IMR-90 (cell line): ENCODE data around the gene ADAT1. TPM values are rescaled to one million over a fixed set of nuclear protein-coding genes. Genes with fewer than 3 reads are reported as not detected.

Experiments
- ATAC-seq: fragments of 200-7000 bp; cut with Tn5 transposase; 2 replicates; pipeline ENCODE4 v1.9.1; 2020; ENCODE audit warnings: low read depth, mild to moderate bottlenecking, moderate library complexity
- BruUV-seq: library from RNA; stranded (reverse); fragments of 400-500 nt; replicated peaks from 2 replicates; lab custom pipeline; 2021; lab: Mats Ljungman, UMichigan
- CTCF ChIA-PET: fragments of 300-600 bp; formaldehyde crosslinking; extraction: SDS; loops from one replicate; lab custom pipeline; 2021; ENCODE audit warnings: antibody characterized with exemption; lab: Yijun Ruan, JAX
- POLR2A ChIA-PET: fragments of 300-600 bp; sonication (Branson Sonifier 250); formaldehyde crosslinking; loops from one replicate; lab custom pipeline; 2022; ENCODE audit warnings: antibody characterized with exemption; ENCODE audit not compliant: unreplicated experiment; lab: Charles Lee
- DNase-seq: peaks from one replicate; pipeline ENCODE4 v3.0.0; 2013
- H2AFZ ChIP-seq: replicated peaks from 2 replicates; pipeline ENCODE3; 2013; ENCODE audit warnings: low read length, mild to moderate bottlenecking; ENCODE audit not compliant: poor library complexity
- H2AK5ac ChIP-seq: 2 replicates; pipeline ENCODE4 v1.6.1; 2013; ENCODE audit warnings: low read depth, low read length, inconsistent platforms
- H2AK9ac ChIP-seq: replicated peaks from 2 replicates; pipeline ENCODE3; 2013; ENCODE audit warnings: mild to moderate bottlenecking, low read depth, low read length, moderate library complexity; ENCODE audit not compliant: poor library complexity
- H2BK120ac ChIP-seq: 2 replicates; pipeline ENCODE4 v1.6.1; 2013; ENCODE audit warnings: low read depth, low read length, inconsistent platforms
- H2BK15ac ChIP-seq: 3 replicates; pipeline ENCODE4 v1.6.1; 2013; ENCODE audit warnings: low read depth, low read length, inconsistent platforms
- H2BK20ac ChIP-seq: 2 replicates; pipeline ENCODE4 v1.6.1; 2013; ENCODE audit warnings: low read depth, mild to moderate bottlenecking, inconsistent platforms, low read length, moderate library complexity
- H2BK5ac ChIP-seq: 2 replicates; pipeline ENCODE4 v1.6.1; 2013; ENCODE audit warnings: mild to moderate bottlenecking, low read depth, low read length, inconsistent platforms; ENCODE audit not compliant: poor library complexity, severe bottlenecking
- H3K14ac ChIP-seq: replicated peaks from 2 replicates; pipeline ENCODE4 v1.6.1; 2013; ENCODE audit warnings: low read depth, low read length, inconsistent platforms
- H3K18ac ChIP-seq: 2 replicates; pipeline ENCODE4 v1.6.1; 2013; ENCODE audit warnings: low read depth, low read length, control low read depth
- H3K23ac ChIP-seq: 2 replicates; pipeline ENCODE4 v1.6.1; 2013; ENCODE audit warnings: low read depth, low read length, inconsistent platforms
- H3K27ac ChIP-seq: 2 replicates; pipeline ENCODE4 v1.5.1; 2013; ENCODE audit warnings: mild to moderate bottlenecking, control low read depth, low read length; ENCODE audit not compliant: insufficient read depth
- H3K27me3 ChIP-seq: 2 replicates; pipeline ENCODE4 v1.6.1; 2013; ENCODE audit warnings: low read length; ENCODE audit not compliant: control insufficient read depth, insufficient read depth
- H3K36me3 ChIP-seq: 2 replicates; pipeline ENCODE4 v1.6.1; 2013; ENCODE audit warnings: low read length, mixed read lengths; ENCODE audit not compliant: control insufficient read depth, insufficient read depth
- H3K4ac ChIP-seq: 2 replicates; pipeline ENCODE4 v1.6.1; 2013; ENCODE audit warnings: low read depth, low read length, inconsistent platforms
- H3K4me1 ChIP-seq: 2 replicates; pipeline ENCODE4 v1.6.1; 2013; ENCODE audit warnings: low read length, mixed read lengths; ENCODE audit not compliant: control insufficient read depth, insufficient read depth
- H3K4me2 ChIP-seq: 2 replicates; pipeline ENCODE4 v1.6.1; 2013; ENCODE audit warnings: low read depth, mild to moderate bottlenecking, control low read depth, low read length, moderate library complexity
- H3K4me3 ChIP-seq: 2 replicates; pipeline ENCODE4 v1.5.1; 2013; ENCODE audit warnings: low read depth, mild to moderate bottlenecking, control low read depth, low read length, moderate library complexity; ENCODE audit not compliant: insufficient read depth
- H3K56ac ChIP-seq: 2 replicates; pipeline ENCODE4 v1.6.1; 2013; ENCODE audit warnings: low read length, inconsistent platforms; ENCODE audit not compliant: insufficient read depth; ENCODE audit errors: extremely low read depth
- H3K79me1 ChIP-seq, 2 experiments: 2 replicates each; pipeline ENCODE4 v1.6.1; 2013; ENCODE audit warnings: low read length in 2 of 2, inconsistent platforms in 1 of 2, low read depth in 1 of 2
- H3K9ac ChIP-seq: 2 replicates; pipeline ENCODE4 v1.6.1; 2013; ENCODE audit warnings: low read depth, low read length, control low read depth
- H3K9me1 ChIP-seq: 2 replicates; pipeline ENCODE4 v1.6.1; 2013; ENCODE audit warnings: low read length, inconsistent platforms; ENCODE audit not compliant: insufficient read depth
- H3K9me3 ChIP-seq: 2 replicates; pipeline ENCODE4 v1.6.1; 2013; ENCODE audit warnings: low read length; ENCODE audit not compliant: control insufficient read depth, insufficient read depth
- H4K20me1 ChIP-seq: 2 replicates; pipeline ENCODE4 v1.6.1; 2013; ENCODE audit warnings: low read length, inconsistent platforms; ENCODE audit not compliant: insufficient read depth
- H4K5ac ChIP-seq: 2 replicates; pipeline ENCODE4 v1.6.1; 2013; ENCODE audit warnings: mild to moderate bottlenecking, low read depth, low read length, control low read depth
- H4K8ac ChIP-seq, 2 experiments: 2 replicates each; pipeline ENCODE4 v1.6.1; 2013; ENCODE audit warnings: low read depth in 2 of 2, low read length in 2 of 2, control low read depth in 1 of 2, inconsistent platforms in 1 of 2
- H4K91ac ChIP-seq: 2 replicates; pipeline ENCODE4 v1.6.1; 2013; ENCODE audit warnings: low read depth, low read length, inconsistent platforms; ENCODE audit not compliant: insufficient read depth
- BHLHE40 ChIP-seq: fragments of 150-350 bp; IDR thresholded peaks from 2 replicates; pipeline ENCODE4 v1.6.1; 2016; ENCODE audit warnings: mild to moderate bottlenecking, low read depth, low read length
- CHD1 ChIP-seq: IDR thresholded peaks from 2 replicates; pipeline ENCODE4 v1.6.1; 2012; ENCODE audit warnings: low read depth, low read length, improper control_type of control experiment
- CTCF ChIP-seq: conservative IDR thresholded peaks from 2 replicates; pipeline ENCODE4 v1.5.1; 2012; ENCODE audit warnings: mild to moderate bottlenecking, low read depth, low read length, improper control_type of control experiment
- MAFK ChIP-seq: IDR thresholded peaks from 2 replicates; pipeline ENCODE4 v1.6.1; 2012; ENCODE audit warnings: low read depth, low read length, improper control_type of control experiment
- NFE2L2 ChIP-seq: fragments of 150-350 bp; IDR thresholded peaks from 2 replicates; pipeline ENCODE4 v1.6.1; 2016; ENCODE audit warnings: low read depth, mild to moderate bottlenecking, low read length
- RFX5 ChIP-seq: IDR thresholded peaks from 2 replicates; pipeline ENCODE4 v1.8.0; 2012; ENCODE audit warnings: low read depth, mild to moderate bottlenecking, low read length, moderate library complexity
- WGBS, 2 experiments: methylation state at CpG; one replicate each; pipeline versions ENCODE4 v1.1.5 to v1.1.7; 2013; ENCODE audit warnings: missing lambda C conversion rate in 2 of 2; ENCODE audit not compliant: insufficient read length in 1 of 2; ENCODE audit errors: extremely low coverage in 2 of 2; 5-methylcytosine and 5-hydroxymethylcytosine counted together
- dilution Hi-C: fragments of 300-500 bp; cut with HindIII; formaldehyde crosslinking; loops from one replicate; pipeline ENCODE4 v1.14.3; 2018; ENCODE audit warnings: low sequenced_read_pairs; ENCODE audit not compliant: unreplicated experiment
- in situ Hi-C: fragments of 300-500 bp; cut with MboI; formaldehyde crosslinking; loops from 3 replicates; pipeline ENCODE4 v1.14.3; 2019; ENCODE audit warnings: low sequenced_read_pairs, inconsistent platforms, mixed read lengths
- intact Hi-C: fragments of 100-400 bp; cut with micrococcal nuclease; formaldehyde crosslinking; loops from 2 replicates; pipeline ENCODE4 v1.10.0; 2022
- polyA plus RNA-seq, 3 experiments: library from polyadenylated mRNA; depleted of rRNA; stranded (reverse); fragments of >200 nt; gene quantifications; 2 replicates each; pipeline ENCODE4 v1.2.3, GENCODE V29; 2012; ENCODE audit warnings: low replicate concordance in 1 of 3
- total RNA-seq: library from RNA; depleted of rRNA; stranded (reverse); fragments of >200 nt; gene quantifications from 2 replicates; pipeline ENCODE4 v1.2.3, GENCODE V29; 2012

The ADAT1 gene
- total and polyA plus RNA-seq, 2 of the 4 experiments (the other 2 are of a cell fraction): 22.7 to 52.9 TPM

GRCh38 chr16:75558846-75559401 lies 64.2 kb downstream of the ADAT1 start:
- Histone ChIP-seq H2AFZ (no peak overlapping the region), H2BK120ac (no peak overlapping the region), H2BK15ac (no peak overlapping the region), H3K14ac (no peak overlapping the region), H4K20me1 (no peaks in the 10 kb centered on the region), H4K5ac (no peak overlapping the region), H2AK9ac (no peak overlapping the region), H3K56ac (no peak overlapping the region), H4K91ac (no peak overlapping the region), H3K79me1 (0 out of 4 replicates have a peak, but pooled peaks cover 0 to 2% of the 10 kb centered on the region in 2 experiments), H3K4me2 (no peak overlapping the region), H4K8ac (no peak overlapping the region), H3K18ac (no peak overlapping the region), H3K9ac (no peak overlapping the region), H3K9me1 (peaks cover 8% of the 10 kb centered on the region), H3K4me1 (peaks cover 5% of the 10 kb centered on the region; the same call in 1 of the 2 replicates), H2AK5ac (no peak overlapping the region), H3K9me3 (no peaks in the 10 kb centered on the region), H2BK20ac (no peak overlapping the region), H3K23ac (no peak overlapping the region), H3K36me3 (no peaks in the 10 kb centered on the region), H3K27ac (no peak overlapping the region), H3K4me3 (no peak overlapping the region), H2BK5ac (no peak overlapping the region), H3K4ac (no peak overlapping the region), H3K27me3 (peaks cover 8% of the 10 kb centered on the region)
- no peak for DNase-seq
- ChIA-PET POLR2A (no interaction called here), CTCF (no interaction called here)
- 63% methylated on average over 1 of the region's 2 CpGs; no CpG with 5 or more reads in 1 of the 2 experiments for WGBS, 2 experiments
- dilution Hi-C loops (no loop called here), in situ Hi-C loops (no loop called here), intact Hi-C loops (loop anchor here (5.0 kb wide), 1 partner anchor 97 kb away; the partner anchor contains the start of gene TMEM170A)
- ATAC-seq: no peak
- BruUV-seq: no TSS peak
- TF ChIP-seq CHD1 (no peak), NFE2L2 (no peak), BHLHE40 (no peak), CTCF (no peak), RFX5 (no peak), MAFK (no peak)
